C4-2B (cell line): Measurements from ENCODE around the gene ACCS.

Experiments
- H3K27ac ChIP-seq: fragments of 450-650 bp; 2 replicates; pipeline ENCODE4 v1.5.1; 2017
- ZFX ChIP-seq: fragments of 450-650 bp; IDR thresholded peaks from 2 replicates; pipeline ENCODE4 v1.6.1; 2017
- TF ChIP-seq, protein P1 (sequence below): fragments of 450-650 bp; conservative IDR thresholded peaks from 2 replicates; pipeline ENCODE4 v1.5.1; 2017; ENCODE audit warnings: mild to moderate bottlenecking

ACCS gene

DNA sequence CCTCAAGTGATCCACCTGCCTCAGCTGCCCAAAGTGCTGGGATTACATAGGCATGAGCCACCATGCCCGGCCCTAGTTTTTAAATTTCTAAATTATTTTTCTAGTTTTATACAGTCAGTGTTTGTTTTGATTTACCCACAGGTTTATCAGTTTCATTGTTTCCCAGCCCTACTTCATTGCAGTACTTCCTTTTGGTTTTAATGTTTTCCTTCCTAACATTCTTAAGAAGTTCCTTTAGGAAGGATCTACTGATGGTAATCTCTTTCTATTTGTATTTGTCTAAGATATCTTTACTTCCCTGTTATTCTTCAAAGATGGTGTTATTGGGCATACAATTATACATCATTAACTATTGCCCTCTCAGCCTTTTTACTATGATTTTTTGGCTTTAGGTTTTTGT lies 24.5 kb downstream of the ACCS start:
- no peak overlapping the region for H3K27ac ChIP-seq
- TF ChIP-seq ZFX, result no peak
- TF ChIP-seq, protein P1, sequence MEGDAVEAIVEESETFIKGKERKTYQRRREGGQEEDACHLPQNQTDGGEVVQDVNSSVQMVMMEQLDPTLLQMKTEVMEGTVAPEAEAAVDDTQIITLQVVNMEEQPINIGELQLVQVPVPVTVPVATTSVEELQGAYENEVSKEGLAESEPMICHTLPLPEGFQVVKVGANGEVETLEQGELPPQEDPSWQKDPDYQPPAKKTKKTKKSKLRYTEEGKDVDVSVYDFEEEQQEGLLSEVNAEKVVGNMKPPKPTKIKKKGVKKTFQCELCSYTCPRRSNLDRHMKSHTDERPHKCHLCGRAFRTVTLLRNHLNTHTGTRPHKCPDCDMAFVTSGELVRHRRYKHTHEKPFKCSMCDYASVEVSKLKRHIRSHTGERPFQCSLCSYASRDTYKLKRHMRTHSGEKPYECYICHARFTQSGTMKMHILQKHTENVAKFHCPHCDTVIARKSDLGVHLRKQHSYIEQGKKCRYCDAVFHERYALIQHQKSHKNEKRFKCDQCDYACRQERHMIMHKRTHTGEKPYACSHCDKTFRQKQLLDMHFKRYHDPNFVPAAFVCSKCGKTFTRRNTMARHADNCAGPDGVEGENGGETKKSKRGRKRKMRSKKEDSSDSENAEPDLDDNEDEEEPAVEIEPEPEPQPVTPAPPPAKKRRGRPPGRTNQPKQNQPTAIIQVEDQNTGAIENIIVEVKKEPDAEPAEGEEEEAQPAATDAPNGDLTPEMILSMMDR, result no peak

DNA sequence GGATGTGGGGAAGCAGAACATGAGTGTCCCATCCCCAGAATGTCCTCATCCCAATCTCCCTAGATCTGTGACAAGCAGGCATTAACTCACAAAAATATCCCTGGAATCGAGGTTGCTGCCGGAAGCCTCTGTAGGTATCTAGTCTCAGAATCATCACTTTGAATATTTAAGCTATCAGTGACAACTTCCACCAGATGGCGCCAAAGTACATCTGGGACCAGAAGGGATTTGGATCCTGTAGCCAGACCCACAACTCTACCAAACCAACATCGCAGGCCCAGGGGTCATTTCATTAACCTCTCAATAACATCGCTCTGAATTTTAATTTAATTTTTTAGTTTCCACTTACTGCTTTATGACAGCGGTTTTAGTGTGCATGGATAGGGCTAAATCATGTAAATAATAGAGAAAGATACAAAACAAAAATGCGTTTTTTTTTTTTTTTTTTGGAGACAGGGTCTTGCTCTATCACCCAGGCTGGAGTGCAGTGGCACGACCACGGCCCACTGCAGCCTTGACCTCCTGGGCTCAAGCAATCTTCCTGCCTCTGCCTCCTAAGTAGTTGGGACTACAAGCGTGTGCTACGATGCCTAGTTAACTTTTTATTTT lies 28.3 kb downstream of the ACCS start:
- TF ChIP-seq, protein P1, result peak; percentile 88
- TF ChIP-seq ZFX, result no peak
- H3K27ac ChIP-seq, result no peak overlapping the region

DNA sequence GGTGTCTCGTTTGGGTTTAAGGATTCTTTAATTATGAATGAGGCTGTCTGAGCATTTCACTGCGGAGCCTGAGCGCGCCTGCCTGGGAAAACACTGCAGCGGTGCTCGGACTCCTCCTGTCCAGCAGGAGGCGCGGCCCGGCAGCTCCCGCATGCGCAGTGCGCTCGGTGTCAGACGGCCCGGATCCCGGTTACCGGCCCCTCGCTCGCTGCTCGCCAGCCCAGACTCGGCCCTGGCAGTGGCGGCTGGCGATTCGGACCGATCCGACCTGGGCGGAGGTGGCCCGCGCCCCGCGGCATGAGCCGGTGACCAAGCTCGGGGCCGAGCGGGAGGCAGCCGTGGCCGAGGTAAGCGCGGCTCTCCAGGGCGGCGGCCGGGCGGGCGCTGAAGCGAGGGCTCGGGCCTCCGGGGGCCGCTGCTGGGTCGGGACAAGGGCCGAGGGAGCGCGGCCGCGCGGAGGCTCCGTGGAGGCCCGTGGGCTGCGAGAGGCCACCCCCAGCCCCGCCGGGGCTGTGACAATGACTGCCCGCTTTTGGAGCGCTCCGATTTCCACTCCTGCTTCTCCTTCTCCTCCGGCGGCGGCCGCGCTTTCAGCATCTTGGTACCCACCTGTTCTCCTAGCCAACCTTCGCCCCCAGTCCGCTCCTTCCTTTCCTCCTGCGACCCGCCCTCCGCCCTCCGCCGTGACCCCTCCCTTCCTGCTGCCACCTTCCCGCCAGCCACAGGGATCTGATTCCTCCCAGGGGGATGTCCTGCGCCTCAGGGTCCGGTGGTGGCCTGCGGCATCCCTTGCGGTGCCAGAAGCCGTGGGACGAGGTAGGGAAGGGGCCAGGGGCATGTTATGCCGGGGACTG lies 29.7 kb downstream of the ACCS start, which contains the start of gene EXT2:
Gene EXT2, plus strand, starts transcription at position 173 of the 854 bp plus-strand sequence. CDS start 12,035 bp downstream, outside the sequence.
- TF ChIP-seq ZFX, result peak; percentile 94
- TF ChIP-seq, protein P1, result peak; percentile 96
- H3K27ac ChIP-seq, result peak within 1 kb of the TSS; percentile 79

DNA sequence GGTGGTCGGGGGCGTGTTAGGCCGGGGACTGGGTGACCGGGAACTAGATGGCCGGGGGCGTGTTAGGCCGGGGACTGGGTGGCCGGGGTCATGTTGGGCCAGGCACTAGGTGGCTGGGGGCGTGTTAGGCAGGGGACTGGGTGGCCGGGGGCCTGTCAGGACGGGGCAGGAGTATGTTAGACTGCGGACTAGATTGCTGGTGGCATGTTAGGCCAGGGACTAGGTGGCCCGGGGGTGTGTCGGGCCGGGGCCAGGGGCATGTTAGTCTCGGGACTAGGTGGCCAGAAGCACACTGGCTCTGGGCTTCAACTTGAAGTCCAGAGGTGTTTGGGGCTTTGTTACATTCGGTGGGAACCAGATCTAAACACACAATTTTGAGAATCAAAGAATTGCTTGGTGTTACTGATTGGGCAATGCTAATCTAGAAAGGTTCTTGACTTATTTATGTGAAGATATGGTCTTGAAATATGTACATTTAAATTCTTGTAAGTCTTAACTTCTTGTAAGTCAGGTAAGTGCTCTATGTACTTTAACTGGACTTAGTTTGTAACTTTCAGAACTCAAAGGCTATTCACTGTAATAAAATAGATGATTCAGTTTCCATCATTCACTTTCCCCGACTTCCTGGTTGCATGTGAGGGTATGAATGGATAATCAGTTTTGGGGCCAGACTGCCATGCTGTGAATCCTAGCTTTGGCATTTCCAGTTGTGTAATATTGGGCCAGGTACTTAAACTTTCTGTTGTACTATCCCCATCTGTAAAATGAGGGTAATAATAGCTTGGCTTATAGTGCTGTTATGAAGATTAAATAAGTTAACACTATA lies 30.5 kb downstream of the ACCS start:
- H3K27ac ChIP-seq, result peak overlapping the region; percentile 79
- TF ChIP-seq, protein P1, result no peak
- TF ChIP-seq ZFX, result no peak

DNA sequence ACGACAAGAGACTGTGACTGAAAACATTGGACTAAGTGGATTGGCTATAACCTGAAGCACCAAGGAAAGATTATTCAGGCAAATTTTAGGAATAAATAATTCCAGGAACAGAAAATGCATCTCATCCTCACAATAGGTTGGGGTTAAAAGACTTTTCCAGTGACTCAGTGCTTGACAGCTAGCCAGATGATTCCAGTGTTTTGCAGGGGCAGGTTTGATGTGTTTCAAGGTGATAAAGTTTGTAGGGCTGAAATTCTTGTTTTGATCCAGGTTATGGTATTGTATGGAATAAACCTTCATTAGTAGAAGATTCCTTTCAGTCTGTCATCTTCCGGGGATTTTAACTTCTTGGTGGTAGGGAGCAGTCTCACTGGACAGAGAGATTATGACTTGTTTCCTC lies 31.8 kb downstream of the ACCS start:
- H3K27ac ChIP-seq, result no peak overlapping the region
- no peak for TF ChIP-seq ZFX
- TF ChIP-seq, protein P1, result no peak

DNA sequence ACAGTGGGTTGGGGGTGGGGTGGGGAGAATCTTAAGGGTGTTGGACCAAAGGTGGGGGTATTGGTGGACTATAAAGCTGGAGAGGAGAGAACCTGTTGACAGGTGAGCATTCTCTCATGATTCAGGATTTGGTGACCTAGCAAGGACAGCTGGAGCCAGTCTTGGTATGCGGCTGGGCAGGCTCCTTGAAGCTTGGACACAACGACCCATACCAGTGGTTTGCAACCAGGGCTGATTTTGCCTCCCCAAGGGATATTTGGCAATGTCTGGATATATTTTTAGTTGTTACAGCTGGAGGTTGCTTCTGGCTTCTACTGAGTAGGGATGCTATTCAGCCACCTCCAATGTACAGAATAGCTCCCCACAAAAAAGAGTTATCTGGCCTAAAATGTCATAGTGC lies 35.0 kb downstream of the ACCS start:
- TF ChIP-seq, protein P1, result no peak
- no peak for TF ChIP-seq ZFX
- H3K27ac ChIP-seq, result no peak overlapping the region
